SH-SY5Y (cell line): ENCODE results near the gene SETBP1.

Experiments used
- GATA2 ChIP-seq: IDR thresholded peaks from 2 replicates; pipeline ENCODE4 v1.6.1; 2011; ENCODE audit warnings: mild to moderate bottlenecking, low read depth, low read length
- GATA3 ChIP-seq: IDR thresholded peaks from 2 replicates; pipeline ENCODE4 v1.6.1; 2011; ENCODE audit warnings: low read depth, mild to moderate bottlenecking, low read length, moderate library complexity

DNA sequence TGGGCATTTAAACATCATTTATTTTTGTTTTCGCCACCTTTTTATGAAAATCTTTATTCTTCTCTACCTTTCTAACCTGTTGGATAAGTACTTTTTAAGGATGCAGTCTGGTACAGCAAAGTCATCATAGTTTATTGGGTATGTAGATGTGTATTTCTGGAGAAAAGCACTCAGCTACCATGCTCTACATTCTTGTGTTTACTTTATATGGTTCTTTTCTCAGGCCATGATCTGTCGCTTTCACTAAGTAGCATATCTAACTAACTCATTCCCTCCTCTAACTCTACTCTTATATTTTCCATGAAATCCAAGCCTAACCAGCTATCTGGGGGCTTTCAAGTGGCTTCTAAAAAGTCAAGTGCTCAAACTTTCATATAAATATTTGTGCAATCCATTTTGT is 25.3 kb upstream of the SETBP1 start:
- TF ChIP-seq GATA2 (no peak), GATA3 (no peak)
